Right cardiac atrium (tissue), 5 donors: ENCODE measurements around the gene WDR11. TPM values are rescaled to one million over a fixed set of nuclear protein-coding genes. Genes with fewer than 3 reads are reported as not detected.
A peak's percentile ranks its signal among the peaks of the same experiment; 100 is the strongest.

Experiments used
- ATAC-seq, 2 donors: fragments of 200-7000 bp; cut with Tn5 transposase; one replicate each; pipeline versions ENCODE4 v1.8.0 to v1.9.1; 2020; ENCODE audit warnings: moderate library complexity in 2 of 2, mild to moderate bottlenecking in 1 of 2
- DNase-seq, 3 donors: peaks; one replicate each; pipeline ENCODE4 v3.0.0-alpha.2; 2020
- H3K27ac ChIP-seq: one replicate; pipeline ENCODE4 v1.5.1; 2013; ENCODE audit warnings: mild to moderate bottlenecking, low read length, control low read depth, moderate library complexity
- H3K27me3 ChIP-seq: one replicate; pipeline ENCODE4 v1.6.1; 2013; ENCODE audit not compliant: control insufficient read depth, insufficient read depth
- H3K4me1 ChIP-seq: one replicate; pipeline ENCODE4 v1.6.1; 2013; ENCODE audit warnings: low read length; ENCODE audit not compliant: control insufficient read depth, insufficient read depth
- H3K4me3 ChIP-seq: one replicate; pipeline ENCODE4 v1.5.1; 2013; ENCODE audit warnings: low read length, control low read depth
- H3K9me3 ChIP-seq: one replicate; pipeline ENCODE4 v1.6.1; 2013; ENCODE audit warnings: low read length; ENCODE audit not compliant: control insufficient read depth
- WGBS: extraction: QIAGEN DNeasy Blood & Tissue Kit; methylation state at CpG from one replicate; pipeline ENCODE4 v1.1.7; 2013; 5-methylcytosine and 5-hydroxymethylcytosine counted together
- intact Hi-C, 4 donors: fragments of 100-400 bp; cut with DNase I; formaldehyde crosslinking; loops; one replicate each; pipeline versions ENCODE4 v1.11.0 to v1.14.0; 2022 to 2023
- polyA plus RNA-seq: library from polyadenylated mRNA; stranded (reverse); fragments of 200-250 nt; gene quantifications from one replicate; pipeline ENCODE4 v1.2.3, GENCODE V29; 2013
- total RNA-seq, 4 donors: library from RNA; stranded (reverse); fragmentation: NEBNext Ultra II Directional; extraction: Animal tissue kit (Norgen Biotek cat#: 25700); gene quantifications; one replicate each; pipeline ENCODE4 v1.2.1, GENCODE V29; 2021
- donor health status: healthy with polysubstance abuse.
- donor health status: DM: no; HTN: yes; CAD: no.
- donor health status: DM: no; HTN: no; CAD: no.
- donor health status: DM: no; HTN: yes; CAD: no; lungs with severe emphysema.
- donor health status: DM: yes; HTN: yes; CAD: no.

WDR11 gene
- total and polyA plus RNA-seq, 5 donors, result 10.2 to 21.9 (median 16.7) TPM

DNA sequence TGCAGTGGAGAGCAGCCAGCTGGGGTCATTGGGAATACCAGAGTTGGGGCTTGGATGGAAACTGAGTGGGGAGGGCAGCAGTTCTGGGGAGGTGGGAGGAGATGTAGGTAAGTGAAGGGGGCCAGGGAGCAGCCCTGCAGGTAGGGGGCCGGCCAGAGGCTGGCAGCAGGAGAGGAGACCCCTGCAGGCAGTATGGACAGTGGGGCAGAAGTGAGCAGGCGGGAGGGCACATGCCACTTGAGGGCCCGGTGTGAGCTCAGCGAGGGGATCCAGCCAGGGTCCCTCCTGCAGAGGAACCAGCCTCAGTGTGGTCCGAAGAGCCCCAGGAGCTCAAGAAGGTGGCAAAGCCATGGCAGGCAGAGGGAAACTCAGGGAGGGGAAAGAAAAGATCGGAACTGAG lies 75.4 kb downstream of the WDR11 start:
- ATAC-seq (peak in 1 of 2 donors; percentile 27), DNase-seq (no peak)
- Histone ChIP-seq H3K4me1 (no peaks in the 10 kb centered on the region), H3K27me3 (no peaks in the 10 kb centered on the region), H3K4me3 (no peak overlapping the region), H3K27ac (no peak overlapping the region), H3K9me3 (no peaks in the 10 kb centered on the region)
- intact Hi-C loops, result loop anchor here in 1 of 4 donors (5.0 kb wide), 1 partner anchor 956 kb away; no protein-coding TSS in a partner anchor
- WGBS, result 70% methylated on average over 6 of the region's 6 CpGs

DNA sequence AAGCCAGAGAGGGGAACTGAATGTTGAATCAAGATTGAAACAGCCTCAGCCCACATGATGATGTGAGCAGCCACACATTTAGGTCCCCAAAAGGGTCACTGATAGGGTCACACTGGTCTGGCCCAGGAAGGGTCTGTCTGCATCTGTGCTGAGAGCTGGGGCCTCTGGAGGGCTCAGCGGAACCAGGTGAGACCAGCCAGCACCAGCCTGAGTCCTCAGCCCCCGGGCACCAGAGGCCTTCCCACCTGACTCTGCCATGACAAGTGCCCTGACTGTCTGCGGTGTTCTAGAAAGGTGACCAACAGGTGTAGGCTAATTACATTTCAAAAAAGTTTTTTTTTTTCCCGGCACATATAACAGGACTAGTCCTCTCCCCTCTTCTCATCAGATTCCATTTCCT lies 76.2 kb downstream of the WDR11 start:
- 79% methylated on average over 4 of the region's 4 CpGs for WGBS
- no peaks in the 10 kb centered on the region for H3K4me1 ChIP-seq
- peak in 1 of 2 donors; percentile 13 for ATAC-seq

DNA sequence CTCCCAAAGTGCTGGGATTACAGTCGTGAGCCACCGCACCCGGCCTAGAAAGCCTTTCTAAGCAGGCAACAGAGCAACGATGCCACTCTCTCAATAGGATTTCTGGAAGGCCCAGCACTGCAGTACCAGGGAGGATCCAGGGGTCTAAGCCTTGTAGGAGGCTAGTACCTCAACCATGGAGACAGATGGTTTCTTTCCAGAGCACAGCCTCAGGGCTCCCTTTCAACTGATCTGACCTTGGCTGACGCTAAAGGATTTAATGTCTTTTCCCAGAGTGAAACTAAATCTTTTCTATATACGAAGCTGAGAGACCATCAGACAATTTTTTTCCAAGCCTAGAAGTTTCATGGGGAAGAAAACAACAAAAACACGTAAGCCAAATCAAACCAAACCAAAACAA lies 78.0 kb downstream of the WDR11 start:
- Histone ChIP-seq H3K4me1 (no peaks in the 10 kb centered on the region), H3K4me3 (no peak overlapping the region), H3K9me3 (no peaks in the 10 kb centered on the region), H3K27ac (no peak overlapping the region), H3K27me3 (no peaks in the 10 kb centered on the region)
- 86% methylated on average over 7 of the region's 7 CpGs for WGBS
- ATAC-seq, result no peak
- intact Hi-C loops, result loop anchor here in 1 of 4 donors (5.0 kb wide), 1 partner anchor 953 kb away; no protein-coding TSS in a partner anchor
- no peak for DNase-seq

More for the DNA sequence above, 76.2 kb downstream of the WDR11 start:
- Histone ChIP-seq H3K4me3 (no peak overlapping the region), H3K27ac (no peak overlapping the region), H3K9me3 (no peaks in the 10 kb centered on the region), H3K27me3 (no peaks in the 10 kb centered on the region)
- no peak for DNase-seq
- intact Hi-C loops, result loop anchor here in 1 of 4 donors (5.0 kb wide), 1 partner anchor 955 kb away; no protein-coding TSS in a partner anchor

DNA sequence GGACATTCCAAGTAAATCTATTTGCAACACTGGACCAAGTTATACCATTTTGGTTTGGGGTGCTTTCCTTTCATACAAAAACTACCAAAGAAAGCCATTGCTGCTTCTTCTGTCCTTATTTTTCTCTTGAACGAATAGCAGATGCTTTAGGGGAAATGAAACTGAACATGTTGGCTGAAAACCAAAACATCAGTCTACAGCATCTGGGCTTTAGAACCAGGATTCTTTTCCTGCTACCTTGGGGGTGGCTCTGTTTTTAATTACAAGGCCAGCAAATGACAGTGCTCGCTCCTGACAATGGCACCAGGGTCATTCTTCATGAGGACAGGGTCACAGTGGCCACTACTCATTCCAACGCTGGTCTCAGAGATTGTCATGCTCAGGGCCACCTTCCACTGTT lies 80.3 kb downstream of the WDR11 start:
- no peak overlapping the region for H3K4me3 ChIP-seq
- H3K9me3 ChIP-seq, result no peaks in the 10 kb centered on the region
- H3K27ac ChIP-seq, result no peak overlapping the region
- intact Hi-C loops, result no loop called here
- no peaks in the 10 kb centered on the region for H3K27me3 ChIP-seq
- WGBS, result 68% methylated on average over 3 of the region's 3 CpGs
- no peak for ATAC-seq
- DNase-seq, result no peak
- no peaks in the 10 kb centered on the region for H3K4me1 ChIP-seq

DNA sequence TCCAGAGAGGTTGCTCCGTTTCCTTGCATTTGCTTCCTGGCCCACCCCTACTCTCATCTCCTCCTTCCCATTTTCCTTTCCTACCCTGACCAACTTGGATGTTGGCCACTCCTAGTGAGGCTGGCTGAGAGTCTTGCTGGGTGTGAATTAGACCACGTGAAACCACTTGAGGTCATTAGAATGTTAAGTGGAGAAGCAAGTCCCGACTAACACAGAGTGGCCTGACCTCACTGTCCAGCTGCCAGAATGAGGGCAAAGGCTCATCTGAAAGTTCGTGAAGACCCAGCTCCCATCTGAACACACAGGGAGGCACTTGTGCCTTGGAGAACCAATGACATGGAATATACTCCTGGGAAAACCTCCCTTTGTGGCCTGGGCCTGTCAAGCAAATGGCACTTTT lies 80.8 kb downstream of the WDR11 start:
- no peak overlapping the region for H3K4me3 ChIP-seq
- 57% methylated on average over 4 of the region's 4 CpGs for WGBS
- ATAC-seq (no peak), DNase-seq (no peak)
- H3K9me3 ChIP-seq, result no peaks in the 10 kb centered on the region
- H3K27ac ChIP-seq, result no peak overlapping the region
- H3K27me3 ChIP-seq, result no peaks in the 10 kb centered on the region
- intact Hi-C loops, result no loop called here
- no peaks in the 10 kb centered on the region for H3K4me1 ChIP-seq

DNA sequence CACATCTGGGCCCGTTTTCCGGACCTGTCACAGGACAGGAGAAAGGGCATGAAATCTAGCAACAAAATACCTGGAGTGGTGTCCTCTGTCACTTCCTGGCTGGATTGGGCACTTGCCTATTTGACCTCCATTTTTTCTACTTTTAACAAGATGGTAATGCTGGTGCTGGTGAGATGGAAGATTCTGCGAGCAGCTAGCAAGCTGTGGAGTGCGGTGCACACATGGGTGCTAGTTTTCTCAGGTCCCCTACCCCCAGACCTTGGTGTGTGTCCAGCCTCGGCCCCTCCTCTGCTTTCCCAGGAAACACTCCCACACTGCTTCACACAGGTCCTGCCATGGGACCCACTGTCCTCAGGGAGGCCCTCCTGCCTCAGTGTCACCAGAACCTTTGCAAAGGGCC lies 87.7 kb downstream of the WDR11 start:
- Histone ChIP-seq H3K4me3 (no peak overlapping the region), H3K27me3 (no peaks in the 10 kb centered on the region), H3K4me1 (no peaks in the 10 kb centered on the region), H3K9me3 (no peaks in the 10 kb centered on the region), H3K27ac (no peak overlapping the region)
- ATAC-seq, result no peak
- intact Hi-C loops, result no loop called here
- 93% methylated on average over 5 of the region's 5 CpGs for WGBS
- DNase-seq, result no peak

DNA sequence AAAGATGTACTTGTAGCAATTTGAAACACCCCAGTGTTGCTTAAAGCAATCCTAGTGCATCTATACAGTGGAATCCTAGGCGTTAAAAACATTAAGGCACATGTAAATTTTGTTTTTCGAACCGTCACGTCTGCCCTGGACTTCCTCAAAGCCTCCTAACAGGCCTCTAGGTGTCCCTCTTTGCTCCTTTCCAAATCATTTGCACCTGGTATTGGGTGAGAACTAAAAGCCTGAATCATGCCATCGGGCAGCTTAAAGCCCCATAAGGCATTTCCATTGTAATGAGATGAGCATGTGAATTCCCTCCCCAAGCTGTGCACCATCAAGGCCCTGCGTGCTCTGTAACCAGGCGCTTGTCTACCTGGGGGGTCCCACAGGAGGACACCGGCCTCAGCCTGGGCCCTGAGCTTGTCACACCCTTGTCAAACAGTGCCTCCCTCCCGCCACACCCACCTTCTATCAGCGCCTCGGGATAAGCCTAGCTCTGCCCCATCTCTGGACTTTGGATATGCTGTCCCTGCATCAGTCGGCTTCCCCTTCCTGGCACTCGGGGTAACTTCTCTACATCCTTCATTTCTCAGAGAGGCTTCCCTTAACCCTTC lies 89.2 kb downstream of the WDR11 start:
- Histone ChIP-seq H3K27ac (no peak overlapping the region), H3K27me3 (no peaks in the 10 kb centered on the region), H3K4me3 (no peak overlapping the region), H3K9me3 (no peaks in the 10 kb centered on the region), H3K4me1 (no peaks in the 10 kb centered on the region)
- no peak for DNase-seq
- intact Hi-C loops, result loop anchor here (5.0 to 10.0 kb wide), 5 partner anchors 654 to 954 kb away; partner anchors contain the start of gene FGFR2 (in 1 of the 4)
- WGBS, result 57% methylated on average over 13 of the region's 13 CpGs
- no peak for ATAC-seq

GRCh38 chr10:120941501-120941900 lies 90.3 kb downstream of the WDR11 start:
- H3K27me3 ChIP-seq, result no peaks in the 10 kb centered on the region
- no peaks in the 10 kb centered on the region for H3K9me3 ChIP-seq
- H3K4me1 ChIP-seq, result no peaks in the 10 kb centered on the region
- 85% methylated on average over 5 of the region's 5 CpGs for WGBS
- H3K27ac ChIP-seq, result no peak overlapping the region
- intact Hi-C loops, result loop anchor here (5.0 to 10.0 kb wide), 5 partner anchors 653 to 953 kb away; partner anchors contain the start of gene FGFR2 (in 1 of the 4)
- ATAC-seq (no peak), DNase-seq (no peak)
- H3K4me3 ChIP-seq, result no peak overlapping the region

- Histone ChIP-seq H3K9me3 (no peaks in the 10 kb centered on the region), H3K27ac (no peak overlapping the region), H3K27me3 (no peaks in the 10 kb centered on the region), H3K4me3 (no peak overlapping the region), H3K4me1 (no peaks in the 10 kb centered on the region)
- intact Hi-C loops, result loop anchor here (5.0 to 10.0 kb wide), 5 partner anchors 652 to 952 kb away; partner anchors contain the start of gene FGFR2 (in 1 of the 4)
- DNase-seq (peak; percentile 81 to 92 (median 92)), ATAC-seq (peak; percentile 85 to 91)
- 15% methylated on average over 23 of the region's 23 CpGs for whole genome bisulfite sequencing
Observed at GRCh38 chr10:120942806-120943413, 91.7 kb downstream of the WDR11 start.

DNA sequence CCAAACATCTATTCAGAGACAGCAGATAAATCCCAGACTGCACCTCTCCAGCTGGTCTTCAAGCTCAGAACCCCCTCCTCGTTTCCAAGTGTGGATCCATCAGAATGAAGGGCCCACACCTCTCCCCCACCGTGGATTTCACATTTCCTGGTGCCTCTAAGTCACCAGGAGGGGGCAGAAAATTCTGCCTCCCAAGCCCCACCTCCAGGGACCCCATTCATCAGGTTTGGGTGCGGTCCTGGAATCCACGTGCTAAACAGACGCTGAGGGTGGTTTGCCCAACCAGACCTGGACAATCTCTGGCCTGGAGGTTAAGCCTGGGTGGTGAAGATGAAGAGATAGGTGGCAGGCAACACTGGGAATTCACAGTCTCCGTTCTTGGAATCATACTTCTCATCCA lies 92.4 kb downstream of the WDR11 start:
- Histone ChIP-seq H3K9me3 (no peaks in the 10 kb centered on the region), H3K27ac (no peak overlapping the region), H3K27me3 (no peaks in the 10 kb centered on the region), H3K4me3 (no peak overlapping the region), H3K4me1 (no peaks in the 10 kb centered on the region)
- intact Hi-C loops, result loop anchor here (5.0 to 10.0 kb wide), 5 partner anchors 651 to 951 kb away; partner anchors contain the start of gene FGFR2 (in 1 of the 4)
- 87% methylated on average over 6 of the region's 6 CpGs for WGBS
- ATAC-seq, result no peak
- no peak for DNase-seq

- 98% methylated on average over 4 of the region's 4 CpGs for WGBS
- no peaks in the 10 kb centered on the region for H3K9me3 ChIP-seq
- H3K27me3 ChIP-seq, result no peaks in the 10 kb centered on the region
- H3K4me1 ChIP-seq, result no peaks in the 10 kb centered on the region
- no peak overlapping the region for H3K27ac ChIP-seq
- no peak overlapping the region for H3K4me3 ChIP-seq
- intact Hi-C loops, result loop anchor here (5.0 to 10.0 kb wide), 9 partner anchors 650 to 950 kb away; partner anchors contain the start of gene FGFR2 (in 2 of the 4)
- DNase-seq (no peak), ATAC-seq (no peak)
Observed at GRCh38 chr10:120944586-120945125, 93.5 kb downstream of the WDR11 start.
